Right hindlimb (tissue), 1 donor: ENCODE results near the gene CRISPLD2.

Experiments
- DNase-seq: peaks from one replicate; pipeline ENCODE4 v3.0.0-alpha.2; 2018

CRISPLD2 gene

DNA sequence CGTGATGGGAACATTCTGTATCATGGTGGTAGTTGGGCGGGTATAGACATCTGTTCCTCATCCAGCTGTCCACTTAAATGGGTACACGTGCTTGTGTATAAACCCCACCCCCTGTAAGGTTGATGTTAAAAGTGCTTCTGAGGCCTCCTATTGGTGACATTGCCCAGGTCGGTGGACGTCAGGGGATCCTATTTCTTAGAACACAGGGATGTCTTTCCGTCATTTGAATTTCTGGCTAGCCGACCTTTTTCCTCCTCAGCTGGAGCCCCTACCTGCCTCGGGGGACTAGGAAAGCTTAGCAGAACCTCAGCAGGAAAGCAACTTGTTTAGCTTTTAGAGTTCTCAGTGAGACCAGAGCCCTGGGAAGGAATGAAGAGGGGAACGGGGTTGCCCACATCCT lies 16.6 kb upstream of the CRISPLD2 start:
- DNase-seq, result no peak

DNA sequence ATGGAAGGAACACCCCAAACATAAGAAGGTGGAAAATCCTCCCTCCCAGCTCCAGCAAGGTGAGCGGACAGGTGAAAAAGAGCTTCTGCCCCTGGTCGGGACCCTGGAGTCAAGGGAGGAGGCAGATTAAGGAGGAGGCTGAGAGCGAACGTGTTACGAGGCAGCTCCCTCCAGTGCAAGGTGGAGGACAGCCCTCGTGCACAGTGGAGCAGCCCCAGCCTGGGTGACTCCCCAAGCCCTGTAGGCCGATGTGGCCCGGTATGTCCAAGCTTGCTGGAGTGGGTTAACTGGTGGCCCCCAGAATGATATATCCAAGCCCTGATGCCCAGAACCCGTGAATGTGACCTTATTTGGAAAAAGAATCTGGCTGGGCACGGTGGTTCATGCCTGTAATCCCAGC lies 15.5 kb upstream of the CRISPLD2 start:
- no peak for DNase-seq

DNA sequence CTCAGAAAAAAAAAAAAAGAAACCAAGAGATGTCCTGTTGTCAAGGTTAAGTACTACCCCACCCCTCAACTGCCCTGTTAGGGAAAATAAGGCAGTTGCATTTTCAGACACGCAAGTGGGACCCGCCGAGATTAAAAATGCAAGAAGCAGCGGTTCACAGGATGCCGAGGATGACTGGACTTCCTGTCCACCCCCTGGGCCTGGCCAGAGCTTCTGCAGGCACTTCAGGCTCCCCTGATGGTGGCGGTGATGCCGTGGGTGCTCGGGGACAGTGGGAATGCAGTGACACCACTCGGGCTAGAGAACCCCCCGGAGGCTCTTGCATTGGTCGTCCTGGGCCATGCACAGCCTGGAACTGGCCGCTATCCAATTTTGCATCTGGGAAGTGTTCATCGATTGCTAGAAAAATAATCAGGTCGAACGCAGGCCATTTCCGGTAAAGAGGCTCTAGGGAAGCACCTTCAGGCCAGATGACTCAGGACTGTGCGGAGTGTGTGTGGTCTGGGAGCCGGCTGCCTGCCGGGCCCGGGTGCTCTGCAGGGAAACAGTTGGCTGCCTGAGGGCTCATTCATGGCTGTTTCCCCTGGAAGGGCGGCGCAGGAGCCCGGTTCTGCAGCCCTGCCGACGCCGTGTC lies 13.4 kb upstream of the CRISPLD2 start:
- peak; percentile 58 for DNase-seq

DNA sequence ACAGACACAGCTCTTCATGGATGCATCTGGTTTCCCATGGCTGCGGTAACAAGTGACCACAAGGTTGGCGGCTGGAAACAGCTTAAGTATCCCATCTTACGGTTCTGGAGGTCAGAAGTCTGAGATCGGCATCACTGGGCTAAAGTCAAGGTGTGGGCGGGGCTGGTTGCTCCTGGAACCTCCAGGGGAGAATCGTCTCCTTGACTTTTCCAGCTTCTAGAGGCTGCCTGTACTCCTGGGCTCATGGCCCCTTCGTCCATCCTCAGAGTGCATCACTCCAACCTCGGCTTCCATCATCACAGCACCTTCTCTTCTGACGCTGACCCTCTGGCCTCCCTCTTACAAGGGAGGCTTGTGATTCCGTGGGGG lies 12.9 kb upstream of the CRISPLD2 start:
- DNase-seq, result no peak

DNA sequence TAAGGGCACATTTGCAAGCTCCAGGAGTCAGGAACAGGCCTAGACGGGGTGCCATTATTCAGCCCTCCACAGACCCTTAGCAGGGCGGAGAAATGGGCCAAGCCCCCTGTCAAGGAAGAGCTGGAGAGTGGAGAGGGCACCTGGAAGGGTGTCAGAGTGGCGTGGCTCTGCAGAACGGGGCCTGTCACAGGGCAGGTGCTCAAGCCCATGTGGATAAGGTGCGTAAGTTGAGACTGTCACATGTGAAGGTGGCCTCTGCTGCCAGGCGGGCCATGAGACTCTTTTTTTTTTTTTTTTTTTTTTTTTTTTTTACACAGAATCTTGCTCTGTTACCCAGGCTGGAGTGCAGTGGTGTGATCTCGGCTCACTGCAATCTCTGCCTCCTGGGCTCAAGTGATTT lies 12.0 kb upstream of the CRISPLD2 start:
- no peak for DNase-seq

DNA sequence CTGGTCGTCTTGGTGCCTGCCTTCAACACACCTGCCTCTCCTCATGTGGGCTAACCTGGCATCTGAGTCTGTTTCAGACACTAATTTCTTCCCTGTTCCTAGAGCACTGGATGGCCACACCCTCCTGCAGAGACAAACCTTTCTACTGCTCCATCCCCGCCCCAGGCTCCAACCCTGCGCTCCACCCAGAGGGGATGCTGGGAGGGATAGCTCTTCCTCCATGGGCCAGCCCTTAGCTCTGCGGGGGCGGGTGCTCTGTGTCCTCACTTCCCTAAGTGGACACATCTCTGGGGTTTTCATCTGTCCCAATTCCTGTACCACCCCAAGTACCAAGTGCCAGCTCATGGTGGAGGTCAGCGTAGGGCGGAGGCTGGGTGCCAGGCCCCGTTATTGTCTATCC lies 11.0 kb upstream of the CRISPLD2 start:
- DNase-seq, result no peak

GRCh38 chr16:84810518-84811273 lies 9.1 kb upstream of the CRISPLD2 start:
- no peak for DNase-seq

GRCh38 chr16:84811529-84811928 lies 8.3 kb upstream of the CRISPLD2 start:
- DNase-seq, result no peak

DNA sequence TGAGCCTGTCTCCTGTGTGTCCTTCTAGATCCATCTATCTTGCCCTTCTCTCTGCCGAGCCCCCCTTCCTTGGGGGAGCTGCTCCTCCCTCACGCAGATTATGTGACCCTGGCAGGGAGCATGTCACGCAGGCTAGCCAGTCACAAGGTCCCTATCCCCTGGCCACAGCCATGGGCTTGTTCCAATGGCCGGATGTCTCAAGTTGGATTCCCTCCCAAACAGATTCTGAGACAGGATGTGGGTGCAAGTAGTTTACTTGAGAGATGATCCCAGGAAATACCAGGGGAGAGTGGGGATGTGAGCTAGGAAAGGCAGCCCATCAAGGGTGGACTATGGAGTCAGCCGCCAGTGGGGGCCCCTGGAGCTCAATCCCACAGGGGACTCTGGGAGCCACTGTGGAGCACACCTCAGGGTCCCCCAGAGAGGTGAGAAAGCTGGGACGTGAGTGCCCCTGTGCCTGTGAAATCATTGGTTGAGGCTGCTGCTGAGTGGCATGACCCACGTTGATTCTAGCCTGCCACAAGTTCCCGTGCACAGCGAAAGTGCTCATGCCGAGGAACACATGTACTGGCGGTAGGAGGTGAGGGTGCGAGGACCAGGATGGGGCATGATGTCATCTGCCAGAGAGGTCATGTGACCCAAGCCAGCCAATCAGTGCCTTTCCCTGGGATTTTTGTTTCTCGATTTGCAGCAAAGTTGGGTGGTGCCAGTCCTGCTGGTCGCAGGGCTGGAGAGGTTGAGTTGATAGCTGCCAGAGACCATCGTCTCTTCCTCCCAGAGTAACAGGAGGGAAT lies 6.4 kb upstream of the CRISPLD2 start:
- DNase-seq, result no peak

DNA sequence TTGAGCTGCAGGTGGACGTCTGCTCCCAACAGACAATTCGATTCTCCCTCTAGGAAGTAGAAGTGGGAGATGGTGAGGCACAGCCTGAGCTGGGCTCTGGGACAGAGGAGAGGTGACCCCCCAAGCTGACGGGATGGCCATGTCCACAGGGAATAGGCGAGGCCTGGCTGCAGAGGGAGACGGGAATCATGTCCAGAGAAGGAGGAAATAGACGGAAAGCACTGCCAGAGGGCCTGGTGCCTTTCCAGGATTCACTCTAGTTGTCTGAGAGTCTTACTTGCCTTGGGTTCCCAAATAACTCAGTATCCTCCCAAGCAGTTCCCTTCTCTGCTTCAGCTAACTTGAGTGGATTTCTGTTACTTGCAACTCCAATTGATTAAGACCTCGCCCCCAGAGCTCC lies 4.3 kb upstream of the CRISPLD2 start:
- no peak for DNase-seq

DNA sequence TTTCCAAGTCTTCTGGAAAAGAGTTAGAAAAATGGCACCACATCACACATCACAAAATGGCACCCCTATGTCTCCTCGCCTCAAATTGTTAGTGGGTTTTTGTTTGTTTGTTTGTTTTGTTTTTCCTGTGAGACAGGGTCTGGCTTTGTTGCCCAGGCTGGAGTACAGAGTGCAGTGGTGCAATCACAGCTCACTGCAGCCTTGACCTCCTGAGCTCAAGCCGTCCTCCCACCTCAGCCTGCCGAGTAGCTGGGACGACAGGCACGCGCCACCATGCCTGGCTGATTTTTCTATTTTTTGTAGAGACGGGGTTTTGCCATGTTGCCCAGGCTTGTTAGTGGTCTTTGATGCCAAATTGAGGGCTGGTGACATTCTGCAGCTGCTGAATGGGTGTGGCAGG lies 3.8 kb upstream of the CRISPLD2 start:
- DNase-seq, result no peak

- DNase-seq, result no peak
Measured at GRCh38 chr16:84816485-84816884, 3.3 kb upstream of the CRISPLD2 start.

DNA sequence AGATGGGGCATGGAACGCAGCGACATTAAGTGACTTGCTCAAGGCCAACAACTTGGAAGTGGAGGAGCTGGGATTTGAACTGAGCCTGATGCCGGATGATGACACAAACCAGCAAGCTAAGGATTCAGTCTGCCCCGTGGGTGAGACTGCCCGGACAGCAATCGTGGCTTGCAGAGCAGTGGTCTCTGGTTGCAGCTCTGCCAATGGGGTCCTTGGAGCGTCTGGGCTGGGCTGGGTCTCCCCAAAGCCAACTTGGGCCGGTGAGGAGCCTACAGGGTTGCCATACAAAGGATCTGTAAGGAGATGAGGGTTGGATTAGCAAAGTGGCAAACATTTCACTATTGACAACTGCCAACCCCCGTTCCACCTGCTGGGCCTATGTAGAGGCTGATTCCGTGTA lies 2.6 kb upstream of the CRISPLD2 start:
- DNase-seq, result no peak

GRCh38 chr16:84817613-84818012 lies 2.2 kb upstream of the CRISPLD2 start:
- no peak for DNase-seq

DNA sequence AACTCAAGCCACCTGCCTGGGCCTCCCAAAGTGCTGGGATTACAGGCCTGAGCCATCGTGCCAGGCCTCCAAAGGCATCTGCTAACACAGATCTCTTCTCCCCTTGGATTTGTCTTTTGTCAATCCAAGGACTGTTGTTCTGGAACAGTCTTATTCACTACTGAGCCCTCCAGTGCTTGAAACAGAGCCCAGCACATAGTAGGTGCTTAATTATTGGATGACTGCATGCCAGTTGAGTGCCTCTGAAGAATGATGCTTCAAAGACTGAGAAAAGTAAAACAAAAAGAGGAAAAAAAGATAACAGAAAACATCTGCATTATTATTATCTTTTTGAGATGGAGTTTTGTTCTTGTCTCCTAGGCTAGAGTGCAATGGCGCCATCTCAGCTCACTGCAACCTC lies 1.7 kb upstream of the CRISPLD2 start:
- no peak for DNase-seq

DNA sequence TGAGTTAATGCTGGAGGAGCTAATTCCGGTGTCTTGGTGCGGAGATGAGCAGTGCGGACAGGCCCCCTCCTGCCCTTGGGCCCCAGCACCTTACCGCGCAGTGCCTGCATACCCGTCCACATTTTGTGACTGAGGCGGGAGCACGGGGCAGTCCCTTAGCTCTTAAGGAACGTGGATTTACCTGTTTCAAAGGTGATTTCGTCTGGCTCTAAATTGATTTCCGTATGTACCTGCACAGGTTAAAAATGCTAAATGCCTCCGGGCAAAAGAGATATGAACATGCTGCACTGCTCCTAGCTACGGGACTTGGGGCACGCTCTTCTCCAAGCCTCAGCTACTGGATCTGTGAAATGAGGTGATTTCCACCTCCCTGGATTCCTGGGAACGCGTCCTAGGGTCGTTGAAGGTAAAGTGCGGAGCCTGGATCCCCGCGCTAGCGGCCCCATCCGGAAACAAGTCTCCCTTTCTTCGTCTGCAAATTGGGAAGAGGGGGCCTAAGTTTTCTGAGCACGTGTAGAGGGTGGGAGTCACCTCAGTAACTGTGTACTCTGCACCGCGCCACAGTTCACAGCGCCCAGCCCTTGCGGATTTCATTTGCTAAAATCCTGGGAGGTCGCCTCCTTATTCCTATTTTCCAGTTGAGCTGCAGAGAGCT lies 669 bp upstream of the CRISPLD2 start:
- DNase-seq, result no peak

- DNase-seq, result no peak
Measured at GRCh38 chr16:84820305-84820684, 510 bp downstream of the CRISPLD2 start.

DNA sequence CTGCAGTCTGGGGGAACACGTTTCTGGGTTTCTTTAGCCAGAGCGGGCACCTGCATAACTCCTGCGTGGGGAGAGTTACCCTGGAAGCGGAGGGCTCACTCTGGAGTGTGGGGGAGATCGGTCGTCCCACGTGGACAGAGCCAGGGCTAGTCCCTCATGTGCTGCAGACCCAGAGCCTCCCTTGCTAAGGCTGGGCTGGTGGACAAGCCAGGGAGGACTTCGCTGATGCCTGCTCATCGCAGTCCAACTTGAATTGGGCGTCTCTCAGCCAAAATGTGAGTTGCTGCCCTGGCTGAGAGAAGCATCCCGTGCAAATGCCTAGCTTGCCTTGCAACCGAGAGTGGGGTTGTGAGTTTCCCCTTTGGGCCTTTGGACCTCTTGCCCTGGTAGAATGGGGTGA lies 986 bp downstream of the CRISPLD2 start:
- DNase-seq, result no peak

DNA sequence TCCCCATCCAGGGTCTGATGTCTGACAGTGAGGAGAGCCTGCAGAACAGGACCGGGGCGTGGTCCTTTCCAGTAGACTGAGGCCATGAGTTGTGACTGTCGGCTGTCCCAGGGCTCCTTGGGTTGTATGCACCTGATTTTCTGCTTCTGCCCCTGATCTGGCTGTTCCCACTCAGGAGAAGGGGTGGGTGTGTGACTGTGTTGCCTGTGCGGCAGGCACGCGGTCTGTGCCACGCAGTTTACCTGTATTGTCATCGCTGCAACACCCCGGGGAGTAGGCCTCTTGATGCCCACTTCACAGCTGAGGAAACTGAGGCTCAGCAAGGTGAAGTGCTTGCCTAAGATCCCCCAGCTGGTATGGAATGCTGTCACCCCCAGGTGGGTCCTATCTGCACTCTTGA lies 1.4 kb downstream of the CRISPLD2 start:
- no peak for DNase-seq

DNA sequence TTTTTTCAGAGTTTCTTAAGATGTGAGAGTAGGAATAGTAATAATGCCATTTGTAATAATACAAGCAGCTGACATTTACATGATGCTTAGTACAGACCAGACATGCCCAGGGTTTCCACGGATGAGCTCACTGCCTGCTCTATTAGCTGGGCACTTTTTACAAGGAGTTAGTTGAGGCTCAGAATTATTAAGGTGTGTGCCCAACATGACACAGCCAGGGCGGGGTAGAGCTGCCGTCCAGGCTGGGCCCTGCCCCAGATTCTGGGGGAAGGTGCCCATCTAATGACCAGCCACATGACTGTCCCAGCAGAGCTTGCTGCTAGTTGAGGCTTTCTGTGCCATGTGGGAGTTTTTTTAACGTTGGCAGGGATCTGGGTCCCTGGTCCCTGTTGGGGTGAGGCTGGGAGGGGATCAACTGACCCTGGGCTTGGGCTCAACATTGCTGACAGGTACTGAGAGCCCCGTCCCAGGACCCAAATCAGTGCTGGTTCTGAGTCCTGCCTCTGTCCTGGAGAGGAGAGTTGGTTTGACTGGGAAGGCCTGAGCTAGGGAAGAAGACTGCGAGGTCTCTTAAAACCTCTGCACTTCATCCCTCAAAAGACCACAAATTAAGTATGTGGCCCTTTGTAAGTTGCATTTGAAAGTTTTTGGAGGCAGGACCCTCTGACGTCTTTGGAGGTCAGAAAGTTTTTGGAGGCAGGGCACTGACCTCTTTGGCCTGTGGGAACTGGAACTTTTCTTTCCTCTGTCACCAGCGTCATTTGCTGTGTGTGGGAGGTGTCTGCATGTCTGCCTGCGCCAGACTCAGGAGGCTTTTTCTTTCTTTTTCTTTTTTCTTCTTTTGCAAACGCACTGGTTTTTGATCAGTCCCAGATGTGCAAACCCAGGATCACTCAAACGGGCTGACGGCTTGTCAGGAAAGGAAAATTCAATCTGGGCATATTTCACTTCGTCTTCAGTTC lies 2.2 kb downstream of the CRISPLD2 start:
- no peak for DNase-seq

DNA sequence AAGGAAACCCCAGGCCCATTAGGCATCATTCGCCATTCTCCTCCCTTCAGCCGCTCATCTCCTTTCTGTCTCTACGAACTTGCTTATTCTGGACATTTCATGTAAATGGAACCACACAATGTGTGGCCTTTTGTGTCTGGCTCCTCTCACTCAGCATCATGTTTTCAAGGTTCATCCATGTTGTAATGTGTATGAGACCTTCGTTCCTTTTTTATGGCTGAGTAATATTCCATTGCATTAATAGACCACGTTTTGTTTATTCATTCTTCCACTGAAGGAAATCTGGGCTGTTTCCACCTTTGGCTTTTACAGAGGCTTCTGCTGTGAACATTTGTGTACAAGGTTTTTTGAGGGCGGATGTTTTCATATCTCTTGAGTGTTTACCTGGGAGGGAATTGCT lies 3.2 kb downstream of the CRISPLD2 start:
- DNase-seq, result no peak

DNA sequence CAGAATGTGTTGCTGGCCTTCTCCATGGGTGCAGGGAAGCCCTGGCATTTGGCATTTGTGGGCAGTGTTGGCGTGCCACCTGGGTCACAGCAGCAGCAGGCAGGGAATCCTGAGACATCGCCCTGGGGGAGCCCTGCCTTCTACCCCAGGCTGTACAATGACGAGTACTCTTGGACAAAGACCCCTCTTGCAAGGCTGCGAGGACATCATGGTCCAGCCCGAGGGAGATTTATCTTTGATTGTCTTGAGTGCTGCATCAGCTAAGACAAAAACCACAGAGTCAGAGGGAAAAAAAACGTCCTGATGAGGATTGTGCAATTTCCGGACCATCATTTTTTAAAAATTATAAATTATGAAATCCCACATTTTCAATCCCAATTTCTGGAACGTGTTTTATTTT lies 3.7 kb downstream of the CRISPLD2 start:
- no peak for DNase-seq
